ENCODE data around the gene SCIN.

Gene SCIN

DNA sequence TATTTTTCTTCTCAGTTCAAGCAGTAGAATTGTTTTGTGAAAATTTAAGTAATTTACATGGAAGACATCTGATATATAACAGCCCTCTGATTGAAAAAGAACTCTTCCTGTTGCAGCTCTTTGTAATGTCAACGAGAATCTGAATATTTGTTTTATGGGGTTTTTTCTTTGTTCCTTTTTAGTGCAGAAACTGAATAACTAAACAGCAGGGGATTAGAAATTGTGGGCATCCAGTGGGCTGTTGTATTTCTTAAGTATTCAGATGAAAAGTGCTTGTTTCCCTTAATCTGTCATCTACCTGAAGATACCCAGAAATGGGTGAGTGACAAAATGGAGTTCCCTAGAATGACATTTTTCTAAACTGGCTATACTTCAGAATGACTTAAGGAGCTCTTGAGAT is 124.3 kb downstream of the SCIN start:
- TF ChIP-seq, protein P1, sequence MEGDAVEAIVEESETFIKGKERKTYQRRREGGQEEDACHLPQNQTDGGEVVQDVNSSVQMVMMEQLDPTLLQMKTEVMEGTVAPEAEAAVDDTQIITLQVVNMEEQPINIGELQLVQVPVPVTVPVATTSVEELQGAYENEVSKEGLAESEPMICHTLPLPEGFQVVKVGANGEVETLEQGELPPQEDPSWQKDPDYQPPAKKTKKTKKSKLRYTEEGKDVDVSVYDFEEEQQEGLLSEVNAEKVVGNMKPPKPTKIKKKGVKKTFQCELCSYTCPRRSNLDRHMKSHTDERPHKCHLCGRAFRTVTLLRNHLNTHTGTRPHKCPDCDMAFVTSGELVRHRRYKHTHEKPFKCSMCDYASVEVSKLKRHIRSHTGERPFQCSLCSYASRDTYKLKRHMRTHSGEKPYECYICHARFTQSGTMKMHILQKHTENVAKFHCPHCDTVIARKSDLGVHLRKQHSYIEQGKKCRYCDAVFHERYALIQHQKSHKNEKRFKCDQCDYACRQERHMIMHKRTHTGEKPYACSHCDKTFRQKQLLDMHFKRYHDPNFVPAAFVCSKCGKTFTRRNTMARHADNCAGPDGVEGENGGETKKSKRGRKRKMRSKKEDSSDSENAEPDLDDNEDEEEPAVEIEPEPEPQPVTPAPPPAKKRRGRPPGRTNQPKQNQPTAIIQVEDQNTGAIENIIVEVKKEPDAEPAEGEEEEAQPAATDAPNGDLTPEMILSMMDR (IDR thresholded peaks at IDR 0.05; ENCODE audit: control extremely low read depth, extremely low read depth, low read depth, missing control alignments): no peak
- CTCF ChIA-PET: interaction anchor here (3.5 kb wide), 1 partner anchor 8 kb away, joined by 22 read pairs; the partner anchor contains the start of gene ARL4A
- no peak for DNase-seq (ENCODE audit: extremely low spot score)
- POLR2A ChIA-PET: no interaction called here

DNA sequence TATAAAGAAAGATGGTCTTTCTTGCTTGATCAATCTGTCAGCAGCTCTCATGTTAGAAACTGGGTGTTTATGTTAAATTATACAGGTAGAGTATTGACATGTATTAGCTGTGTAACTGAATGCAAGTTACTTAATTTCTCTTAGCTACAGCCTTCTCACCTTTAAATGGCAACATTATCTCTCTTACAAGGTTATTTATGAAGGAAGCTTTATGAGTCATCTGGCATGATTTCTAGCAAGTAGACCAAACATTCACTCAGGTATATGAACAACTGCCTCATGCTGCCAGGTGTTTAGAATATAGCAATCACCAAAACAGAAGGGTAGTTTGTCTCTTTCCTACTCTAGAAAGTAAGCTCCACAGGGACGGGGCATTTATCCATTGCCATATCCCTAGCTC is 125.4 kb downstream of the SCIN start:
- TF ChIP-seq, protein P1 (IDR thresholded peaks at IDR 0.05; ENCODE audit: control extremely low read depth, extremely low read depth, low read depth, missing control alignments): no peak
- ChIA-PET CTCF (interaction anchor here (0.9 to 3.5 kb wide), 4 partner anchors 9 to 72 kb away, joined by 3 to 22 read pairs (median 4); partner anchors contain the start of gene ARL4A), POLR2A (no interaction called here)
- no peak for DNase-seq (ENCODE audit: extremely low spot score)

- ChIA-PET POLR2A (no interaction called here), CTCF (interaction anchor here (2.2 kb wide), 1 partner anchor 13 kb away, joined by 13 read pairs; the partner anchor contains the start of gene ARL4A)
- TF ChIP-seq, protein P1 (IDR thresholded peaks at IDR 0.05; ENCODE audit: control extremely low read depth, extremely low read depth, low read depth, missing control alignments): no peak
- DNase-seq (ENCODE audit: extremely low spot score): no peak
These were observed 128.8 kb downstream of the SCIN start for GRCh38 chr7:12699299-12699698.

- ChIA-PET POLR2A (no interaction called here), CTCF (interaction anchor here (0.8 to 2.2 kb wide), 5 partner anchors 9 to 33 kb away, joined by 3 to 13 read pairs (median 4); partner anchors contain the start of gene ARL4A)
- no peak for DNase-seq (ENCODE audit: extremely low spot score)
- TF ChIP-seq, protein P1 (IDR thresholded peaks at IDR 0.05; ENCODE audit: control extremely low read depth, extremely low read depth, low read depth, missing control alignments): no peak
These were observed 130.9 kb downstream of the SCIN start for GRCh38 chr7:12701433-12701832.

GRCh38 chr7:12703881-12704280 is 133.4 kb downstream of the SCIN start:
- no peak for DNase-seq (ENCODE audit: extremely low spot score)
- CTCF ChIA-PET: interaction anchor here (1.0 kb wide), 1 partner anchor 22 kb away, joined by 3 read pairs; no protein-coding TSS in a partner anchor
- TF ChIP-seq, protein P1 (IDR thresholded peaks at IDR 0.05; ENCODE audit: control extremely low read depth, extremely low read depth, low read depth, missing control alignments): no peak
- POLR2A ChIA-PET: no interaction called here

DNA sequence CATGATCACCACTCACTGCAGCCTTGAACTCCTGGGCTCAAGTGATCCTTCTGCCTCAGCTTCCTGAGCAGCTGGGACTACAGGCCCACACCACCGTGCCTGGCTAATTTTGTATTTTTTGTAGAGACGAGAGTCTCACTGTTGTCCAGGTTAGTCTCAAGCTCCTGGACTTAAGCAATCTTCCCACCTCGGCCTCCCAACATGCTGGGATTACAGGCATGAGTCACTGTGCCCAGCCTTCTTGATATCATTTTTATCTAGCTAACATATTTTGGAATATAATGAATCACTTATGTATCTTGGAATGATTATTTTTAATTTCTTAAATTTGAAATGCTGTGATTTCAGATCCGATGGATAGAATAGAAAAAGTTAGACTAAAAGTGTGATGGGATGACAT is 135.4 kb downstream of the SCIN start:
- no peak for DNase-seq (ENCODE audit: extremely low spot score)
- TF ChIP-seq, protein P1 (IDR thresholded peaks at IDR 0.05; ENCODE audit: control extremely low read depth, extremely low read depth, low read depth, missing control alignments): no peak
- POLR2A ChIA-PET: no interaction called here
- CTCF ChIA-PET: interaction anchor here (1.3 to 1.5 kb wide), 2 partner anchors 10 to 19 kb away, joined by 4 to 12 read pairs; partner anchors contain the start of gene ARL4A
